GM03348 (cell line): ENCODE measurements around the gene ARHGAP26.
A peak's percentile ranks its signal among the peaks of the same experiment; 100 is the strongest.
"Not testable (repeated sequence)": the region's sequence is repeated elsewhere in the genome, so short reads cannot be mapped to it uniquely, and the experiment has no call there.

Experiments used
- DNase-seq: peaks from one replicate; pipeline ENCODE4 v3.0.0; 2012; ENCODE audit warnings: low spot score

ARHGAP26 gene

GRCh38 chr5:142965258-142966120 lies 195.3 kb downstream of the ARHGAP26 start:
- DNase-seq, result not testable (repeated sequence)

GRCh38 chr5:142966121-142966420 lies 195.9 kb downstream of the ARHGAP26 start:
- DNase-seq, result no peak

- DNase-seq, result no peak
These were observed 199.0 kb downstream of the ARHGAP26 start for GRCh38 chr5:142969186-142969585.

GRCh38 chr5:142969624-142970439 lies 199.7 kb downstream of the ARHGAP26 start:
- DNase-seq, result no peak

GRCh38 chr5:142970440-142971030 lies 200.4 kb downstream of the ARHGAP26 start:
- no peak for DNase-seq

DNA sequence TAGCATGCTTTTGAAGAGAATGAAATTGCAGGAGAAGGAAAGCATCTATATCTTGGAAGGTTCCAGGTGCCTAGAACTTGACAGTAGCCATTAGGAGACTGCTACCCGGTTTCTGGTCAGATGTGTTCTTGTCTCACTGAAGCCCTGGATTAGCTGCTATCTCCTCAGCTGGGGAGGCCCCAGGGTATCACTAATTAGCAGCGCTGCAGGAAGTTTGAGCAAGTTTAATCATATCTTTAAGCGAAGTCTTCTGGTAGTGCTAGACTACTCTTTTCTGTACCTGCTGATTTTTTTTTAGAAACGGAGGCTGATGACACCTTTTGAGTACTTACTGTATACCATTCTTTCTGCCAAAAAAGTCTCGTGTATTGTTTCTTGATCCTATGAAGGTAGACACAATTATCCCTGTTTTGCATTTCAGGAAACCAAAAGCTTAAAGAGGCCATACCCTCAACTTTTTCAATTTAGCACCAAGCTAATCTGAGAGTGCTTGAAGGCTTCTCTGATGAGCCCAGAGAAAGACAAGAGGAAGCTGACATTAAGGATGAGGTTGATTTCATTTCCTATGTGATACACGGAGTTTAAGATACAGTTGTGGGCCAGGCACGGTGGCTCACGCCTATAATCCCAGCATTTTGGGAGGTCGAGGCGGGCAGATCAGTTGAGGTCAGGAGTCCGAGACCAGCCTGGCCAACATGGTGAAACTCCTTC lies 201.3 kb downstream of the ARHGAP26 start:
- no peak for DNase-seq

DNA sequence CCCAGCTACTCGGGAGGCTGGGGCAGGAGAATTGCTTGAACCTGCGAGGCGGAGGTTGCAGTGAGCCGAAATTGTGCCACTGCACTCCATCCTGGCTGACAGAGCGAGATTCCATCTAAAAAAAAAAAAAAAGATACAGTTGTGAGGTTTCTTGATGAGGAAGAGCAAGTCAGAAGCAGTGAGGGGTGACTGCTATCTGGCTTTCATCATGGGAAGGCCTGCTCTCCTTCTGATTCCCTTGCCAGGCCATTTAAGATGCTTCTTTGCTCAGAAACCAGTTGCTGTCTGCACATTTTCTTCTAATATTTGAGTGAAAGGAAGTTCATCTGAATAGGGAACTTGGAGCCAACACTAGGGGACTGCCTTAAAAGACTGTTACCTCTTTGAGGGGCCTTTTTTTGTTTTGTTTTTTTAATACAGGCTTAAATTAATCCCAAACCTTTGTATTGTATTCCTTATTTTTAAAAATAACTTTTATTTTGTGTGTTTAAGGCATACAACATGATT lies 201.9 kb downstream of the ARHGAP26 start:
- DNase-seq, result no peak

DNA sequence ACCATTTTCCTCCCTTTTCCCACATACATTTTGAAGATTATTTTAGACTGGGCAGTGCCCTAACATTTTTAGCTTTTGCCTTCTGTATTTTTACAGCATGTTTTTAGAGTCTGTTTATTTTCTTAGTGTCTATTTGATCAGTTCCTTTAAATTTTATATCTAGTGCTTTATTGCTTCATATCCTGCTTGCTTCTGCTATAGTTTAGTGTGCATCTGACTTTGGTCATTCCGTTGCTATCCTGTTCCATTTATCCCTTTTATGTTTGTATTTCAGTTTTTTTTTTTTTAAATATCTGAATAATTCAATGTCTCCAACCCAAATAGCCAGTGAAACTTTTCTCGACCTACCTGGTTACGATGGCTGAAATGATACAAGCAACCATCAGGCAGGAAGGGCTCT lies 203.8 kb downstream of the ARHGAP26 start:
- no peak for DNase-seq

DNA sequence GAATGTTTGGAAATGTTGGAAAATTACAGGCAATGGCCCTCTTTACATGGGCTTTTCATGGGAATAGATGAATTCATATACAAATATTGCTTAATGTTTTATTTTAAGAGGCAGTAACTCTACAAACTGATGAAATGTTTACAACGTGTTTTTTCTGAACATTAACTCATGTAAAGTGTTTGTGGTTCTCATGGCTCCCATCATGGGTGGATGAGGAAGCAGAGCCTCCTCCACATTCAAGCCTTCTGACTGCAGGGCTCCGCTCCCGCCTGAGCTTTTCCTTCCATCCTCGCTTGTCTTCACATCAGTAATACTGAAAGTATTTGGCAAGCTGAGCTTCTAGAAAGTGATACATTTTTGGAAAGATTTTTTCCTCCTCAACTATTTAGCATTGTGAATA lies 204.2 kb downstream of the ARHGAP26 start:
- DNase-seq, result peak; percentile 37

GRCh38 chr5:142976861-142977260 lies 206.7 kb downstream of the ARHGAP26 start:
- DNase-seq, result no peak

GRCh38 chr5:142977363-142978051 lies 207.3 kb downstream of the ARHGAP26 start:
- DNase-seq, result peak; percentile 80

- no peak for DNase-seq
These were observed 208.1 kb downstream of the ARHGAP26 start for GRCh38 chr5:142978252-142978651.

GRCh38 chr5:142978726-142979125 lies 208.5 kb downstream of the ARHGAP26 start:
- DNase-seq, result no peak

DNA sequence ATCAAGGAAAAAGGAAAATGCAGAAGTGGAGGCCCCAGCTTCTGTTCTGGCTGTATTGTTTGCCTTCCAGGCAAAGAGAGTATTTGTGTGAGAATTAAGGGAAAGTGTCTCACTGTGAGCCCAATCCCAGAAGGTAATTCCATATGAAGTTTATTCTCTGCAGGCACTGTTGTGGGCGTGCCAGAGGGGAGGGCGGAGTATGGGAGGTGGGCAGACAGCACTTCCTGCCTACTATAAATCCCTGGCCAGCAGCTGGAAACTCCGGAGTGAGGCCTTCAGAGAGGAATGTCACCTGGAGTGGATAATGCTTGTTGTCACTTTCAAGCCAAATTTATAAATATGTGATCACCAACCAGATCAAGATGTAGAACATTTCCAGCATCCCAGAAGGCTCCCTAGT lies 209.5 kb downstream of the ARHGAP26 start:
- no peak for DNase-seq

DNA sequence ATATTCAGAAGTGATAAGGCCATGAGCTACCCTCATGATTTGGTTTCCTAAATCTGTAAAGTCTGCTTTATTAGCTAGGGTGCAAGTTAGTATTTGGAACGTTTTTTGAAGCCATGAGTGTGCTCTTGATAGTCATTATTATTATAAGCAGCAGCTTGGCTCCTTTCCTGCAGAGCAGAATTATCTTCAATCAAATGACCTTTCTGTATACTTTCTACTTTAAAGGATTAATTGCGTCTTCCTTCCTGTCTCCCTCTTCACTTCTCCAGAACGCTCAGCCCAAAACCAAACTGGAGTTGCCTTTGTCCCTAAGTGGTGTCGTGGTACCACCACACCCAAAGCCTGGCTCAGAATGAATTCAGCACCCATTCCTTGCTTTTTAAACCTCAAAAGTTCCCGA lies 211.3 kb downstream of the ARHGAP26 start:
- DNase-seq, result no peak

DNA sequence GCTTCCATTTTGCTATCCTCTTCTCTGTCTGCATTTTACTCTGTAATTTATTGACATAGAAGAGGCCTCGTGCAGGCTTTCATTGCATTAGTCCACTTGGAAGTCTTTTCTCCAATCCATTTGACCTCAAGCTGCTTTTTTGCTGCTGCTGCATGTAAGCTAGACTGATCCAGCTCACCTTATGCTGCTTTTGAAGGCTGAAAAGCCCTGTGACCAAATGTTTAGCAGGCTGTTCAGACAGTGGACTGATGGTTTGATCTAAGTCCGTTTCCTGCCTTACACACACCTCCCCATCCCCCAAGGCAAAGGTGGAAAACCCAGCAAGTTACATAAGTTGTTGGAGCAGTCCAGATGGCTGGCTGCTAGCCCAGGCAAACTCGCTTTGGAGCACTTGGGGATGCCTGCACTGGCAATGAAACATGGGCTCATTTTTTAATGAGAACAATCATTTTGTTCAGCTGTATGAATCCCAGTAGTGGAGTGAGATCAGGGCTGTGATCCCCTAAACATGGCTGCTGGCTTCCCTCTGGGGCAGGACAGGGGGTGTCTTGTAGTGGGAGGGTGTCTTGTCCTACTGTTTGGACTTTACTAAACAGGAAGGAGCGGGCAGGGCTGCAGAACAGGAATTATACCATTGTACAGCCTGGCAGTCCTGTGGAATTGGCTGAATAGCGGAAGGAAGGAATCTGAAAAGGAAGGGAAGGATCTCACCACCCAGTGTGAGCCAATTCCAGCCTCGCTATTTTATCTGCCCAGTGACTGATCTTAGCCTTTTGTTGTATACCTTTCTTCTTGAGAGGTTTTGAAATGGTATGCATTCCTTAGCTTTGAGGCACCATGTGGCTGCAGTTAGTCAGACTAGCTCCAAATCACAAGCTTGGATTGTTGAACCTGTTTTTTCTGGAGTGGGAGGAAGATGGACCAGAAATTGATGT lies 212.0 kb downstream of the ARHGAP26 start:
- DNase-seq, result peak; percentile 66

- DNase-seq, result no peak
These were observed 212.6 kb downstream of the ARHGAP26 start for GRCh38 chr5:142982821-142983200.

DNA sequence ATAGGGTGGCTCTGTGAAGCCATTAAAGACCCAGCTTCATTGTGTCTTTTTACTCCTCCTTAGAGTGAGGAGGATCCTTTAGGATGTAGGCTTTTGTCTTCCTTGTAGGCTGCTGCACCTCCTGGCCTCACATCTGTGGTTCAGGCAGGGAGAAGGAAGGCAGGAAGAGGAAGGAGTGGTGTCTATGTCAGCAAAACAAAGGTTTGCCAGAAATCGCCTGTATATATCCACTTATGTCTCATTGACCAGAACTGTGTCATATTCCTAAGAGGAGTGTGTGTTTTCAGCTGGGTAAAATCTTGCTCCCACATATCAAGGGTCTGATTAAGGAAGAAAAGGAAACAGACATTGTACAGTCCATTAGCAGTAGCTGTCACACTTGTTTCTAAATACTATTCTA lies 213.8 kb downstream of the ARHGAP26 start:
- DNase-seq, result no peak

DNA sequence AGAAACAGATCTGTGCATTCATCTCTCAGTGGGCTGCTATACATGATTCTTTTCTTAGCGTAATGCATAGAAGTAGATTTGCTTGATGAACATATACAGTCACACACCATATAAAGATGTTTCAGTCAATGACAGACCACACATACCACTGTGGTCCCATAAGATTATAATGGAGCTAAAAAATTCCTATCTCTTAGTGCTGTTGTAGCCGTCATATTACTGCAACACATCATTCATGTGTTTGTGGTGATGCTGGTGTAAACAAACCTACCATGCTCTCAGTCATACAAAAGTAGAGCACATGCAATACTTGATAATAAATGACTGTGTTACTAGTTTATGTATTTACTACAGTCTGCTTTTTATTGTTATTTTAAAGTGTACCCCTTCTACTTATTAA lies 214.3 kb downstream of the ARHGAP26 start:
- DNase-seq, result no peak

DNA sequence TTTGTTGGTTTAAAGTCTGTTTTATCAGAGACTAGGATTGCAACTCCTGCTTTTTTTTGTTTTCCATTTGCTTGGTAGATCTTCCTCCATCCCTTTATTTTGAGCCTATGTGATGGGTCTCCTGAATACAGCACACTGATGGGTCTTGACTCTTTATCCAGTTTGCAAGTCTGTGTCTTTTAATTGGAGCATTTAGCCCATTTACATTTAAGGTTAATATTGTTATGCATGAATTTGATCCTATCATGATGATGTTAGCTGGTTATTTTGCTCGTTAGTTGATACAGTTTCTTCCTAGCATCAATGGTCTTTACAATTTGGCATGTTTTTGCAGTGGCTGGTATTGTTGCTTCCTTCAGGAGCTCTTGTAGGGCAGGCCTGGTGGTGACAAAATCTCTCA lies 219.1 kb downstream of the ARHGAP26 start:
- DNase-seq, result not testable (repeated sequence)
